HG03460 (cell line): ENCODE measurements around the gene SLC15A4.
"Not testable (repeated sequence)": the region's sequence is repeated elsewhere in the genome, so short reads cannot be mapped to it uniquely, and the experiment has no call there.

Source experiments
- ATAC-seq: cut with Tn5 transposase; IDR thresholded peaks from one replicate; pipeline ENCODE4 v1.9.1; 2021; ENCODE audit not compliant: unreplicated experiment

Gene SLC15A4

DNA sequence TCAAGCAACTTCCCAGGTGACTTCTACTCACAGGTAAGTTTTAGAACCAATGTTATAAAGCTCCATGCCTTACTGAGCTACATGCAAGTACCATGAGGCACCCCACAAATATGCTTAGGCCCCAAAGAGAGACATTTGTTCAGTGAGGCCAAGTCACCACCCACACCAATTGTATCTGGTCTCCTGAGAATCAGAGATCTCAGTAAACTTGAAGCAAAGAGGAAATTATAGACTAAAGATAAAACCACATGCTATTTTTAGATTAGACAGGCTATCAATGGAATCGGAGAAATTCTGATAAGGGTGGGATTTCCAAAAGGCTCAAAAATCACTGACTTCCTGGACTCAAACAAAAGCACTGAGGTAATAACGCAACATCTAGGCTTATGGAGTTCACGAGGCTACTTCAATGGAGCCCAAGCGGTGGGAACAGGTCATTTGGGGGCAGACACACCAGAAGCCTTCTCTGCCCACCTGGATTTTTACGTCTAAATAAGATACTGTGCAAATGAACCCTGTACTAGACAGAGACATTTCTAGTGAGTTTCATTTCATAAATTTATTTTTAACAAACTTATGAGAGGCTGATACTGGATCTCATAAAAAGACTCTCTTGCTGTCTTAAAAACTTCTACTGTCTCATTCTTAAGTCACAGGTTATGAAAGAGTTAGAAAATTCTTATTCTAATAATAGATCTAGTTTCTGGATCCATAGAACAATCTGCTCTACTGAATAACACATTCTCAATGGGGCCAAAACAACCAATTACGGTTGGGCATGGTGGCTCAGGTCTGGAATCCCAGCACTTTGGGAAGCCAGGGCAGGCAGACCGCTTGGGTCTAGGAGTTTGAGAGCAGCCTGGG is 7.7 kb downstream of the SLC15A4 start:
- no peak for ATAC-seq

DNA sequence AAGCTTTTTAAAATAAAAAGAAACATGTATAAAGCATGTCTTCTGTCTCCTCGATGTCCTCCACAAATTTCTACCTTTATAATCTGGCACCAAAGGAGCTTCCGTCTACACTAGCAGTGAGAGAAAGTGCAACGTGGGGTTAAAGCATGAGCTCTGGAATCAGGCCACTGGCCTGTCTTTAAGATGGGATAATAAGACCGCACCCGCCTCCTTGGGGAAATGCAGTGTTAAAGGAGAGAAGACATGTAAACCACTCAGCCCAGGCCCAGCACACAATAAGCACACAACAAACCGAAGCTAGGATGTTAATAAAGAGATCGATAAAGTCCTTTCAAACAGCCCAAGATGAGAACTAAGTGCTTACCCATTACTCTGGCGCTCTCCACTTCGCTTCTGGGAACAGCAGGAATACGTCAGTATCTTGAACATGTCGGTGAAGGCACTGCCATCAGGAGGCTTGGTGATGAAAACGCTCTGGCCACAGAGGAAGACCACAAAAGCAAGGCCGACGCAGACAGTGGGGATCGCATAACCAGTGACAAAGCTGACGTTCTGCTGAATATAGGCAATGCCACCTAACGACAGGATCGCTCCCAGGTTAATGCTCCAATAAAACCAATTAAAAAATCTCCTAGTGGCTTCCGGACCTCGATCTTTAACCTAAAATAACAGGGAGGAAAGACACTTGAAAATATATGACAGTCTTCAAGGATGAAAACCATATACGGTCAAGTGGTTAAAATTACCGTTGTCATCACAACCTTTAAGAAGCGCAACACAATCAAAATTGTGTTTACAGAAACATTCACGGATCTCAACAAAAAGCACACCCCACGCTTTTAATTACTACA is 9.1 kb downstream of the SLC15A4 start:
- no peak for ATAC-seq

DNA sequence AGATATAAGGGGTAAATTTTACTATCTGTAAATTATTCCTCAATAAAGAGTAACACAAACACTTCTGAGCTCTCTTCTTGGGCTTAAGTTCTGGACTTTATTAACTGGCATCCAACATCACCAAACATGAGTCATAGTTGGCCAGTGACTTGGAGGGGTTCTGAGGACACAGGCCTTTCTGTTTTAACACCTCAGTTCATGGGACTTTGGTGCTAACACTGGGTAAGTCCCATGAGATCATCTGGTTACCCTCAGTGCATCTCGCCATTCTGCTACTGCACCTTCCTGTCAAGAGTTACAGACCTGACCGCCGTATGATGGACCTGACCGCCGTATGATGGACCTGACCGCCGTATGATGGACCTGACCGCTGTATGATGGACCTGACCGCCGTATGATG is 9.9 kb downstream of the SLC15A4 start:
- no peak for ATAC-seq

DNA sequence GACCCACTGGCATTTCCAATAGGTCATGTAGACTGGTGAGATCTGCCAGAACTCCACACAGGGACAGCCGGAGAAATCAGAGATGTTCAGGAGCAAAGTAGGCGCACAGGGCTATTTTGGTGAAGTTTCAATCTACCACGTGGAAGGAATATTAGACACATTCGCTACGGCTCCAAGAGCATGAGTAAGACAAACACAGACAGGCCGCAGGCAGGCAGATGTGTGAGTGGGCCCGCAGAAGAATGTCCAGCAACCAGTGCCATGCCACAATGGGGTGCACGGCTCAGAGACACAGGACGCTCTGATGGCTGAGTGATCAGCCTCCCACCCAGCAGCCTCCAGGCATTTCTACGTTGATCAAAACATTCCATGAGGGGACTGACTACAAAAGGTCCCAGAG is 10.4 kb downstream of the SLC15A4 start:
- no peak for ATAC-seq

DNA sequence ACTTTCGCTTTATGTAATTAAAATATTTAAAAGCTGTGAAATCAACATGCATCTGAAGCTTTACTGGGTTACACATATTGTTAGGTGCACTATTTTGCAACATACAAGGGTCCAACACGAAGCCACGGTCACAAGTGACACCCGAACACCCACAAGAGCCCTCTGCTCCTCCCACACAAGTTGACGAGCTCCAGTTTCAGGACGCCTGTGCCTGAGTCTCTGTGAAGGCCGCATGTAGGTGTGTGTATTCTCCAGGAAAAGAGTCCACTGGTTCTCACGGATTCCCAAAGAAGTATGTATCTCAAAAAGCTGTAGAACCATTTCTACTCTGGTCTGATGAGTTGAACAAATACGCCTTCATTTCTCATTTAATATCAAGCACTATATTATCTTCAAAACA is 12.0 kb downstream of the SLC15A4 start:
- no peak for ATAC-seq

DNA sequence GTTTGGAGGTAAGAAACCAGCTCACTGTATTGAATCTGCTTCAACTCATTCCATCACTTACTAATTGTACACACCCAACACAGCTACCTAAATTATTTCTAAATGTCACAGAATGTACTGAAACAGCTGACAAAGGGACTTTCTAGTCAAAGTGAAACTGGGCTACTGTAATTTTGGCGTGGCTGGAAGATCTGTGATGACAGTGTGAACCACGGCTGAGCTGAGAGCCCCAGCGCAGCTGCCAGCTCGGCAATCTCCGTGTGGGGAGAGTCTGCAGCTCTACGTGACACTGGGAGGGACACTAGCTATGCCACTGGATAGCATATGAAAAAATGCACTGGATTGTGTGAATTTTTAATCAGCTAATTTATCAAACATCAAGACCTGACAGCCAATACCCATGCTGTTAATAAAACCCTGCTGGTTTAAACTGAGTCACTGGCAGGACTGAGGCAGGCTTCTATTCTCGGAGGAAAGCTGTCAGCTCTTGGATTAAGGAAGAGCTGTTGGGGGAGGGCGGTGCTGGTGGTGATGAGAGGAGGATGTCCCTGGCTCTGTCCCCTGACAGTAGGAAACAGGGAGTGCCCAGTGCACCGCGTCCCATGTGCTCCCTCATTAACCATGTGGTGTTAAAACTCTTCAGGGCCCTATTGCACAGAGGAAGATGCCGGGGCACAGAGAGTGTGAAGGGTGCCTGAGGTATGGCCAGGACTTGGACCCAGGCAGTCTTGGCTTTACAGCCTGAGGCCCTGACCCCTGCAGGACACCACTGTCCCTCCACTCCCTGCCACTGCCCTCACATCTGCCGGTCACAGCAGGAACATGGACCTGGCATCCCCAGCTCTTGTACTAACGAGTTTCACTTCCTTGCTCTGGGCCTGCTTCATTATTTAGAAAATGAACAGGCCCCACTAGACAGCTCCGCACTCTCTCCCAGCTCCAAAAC is 13.3 kb downstream of the SLC15A4 start:
- peak; percentile 83 for ATAC-seq

DNA sequence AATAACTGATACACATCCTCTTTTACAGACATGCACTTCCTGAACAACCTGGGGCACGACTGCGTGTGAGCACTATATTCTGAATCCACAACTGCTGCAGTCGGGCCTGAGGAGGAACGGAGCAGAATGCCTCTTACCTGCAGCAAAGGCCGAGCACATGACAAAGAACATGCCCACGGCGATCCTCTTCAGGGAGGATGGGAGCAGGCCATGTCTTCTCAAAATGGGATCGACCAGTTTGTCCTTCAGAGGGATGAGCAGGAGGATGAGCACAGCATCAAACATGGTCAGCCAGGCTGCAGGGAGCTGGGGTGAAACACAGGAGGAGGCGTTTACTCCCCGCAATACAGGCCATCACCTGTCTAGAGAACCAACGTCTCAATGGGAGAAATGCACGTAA is 15.1 kb downstream of the SLC15A4 start:
- ATAC-seq = no peak

DNA sequence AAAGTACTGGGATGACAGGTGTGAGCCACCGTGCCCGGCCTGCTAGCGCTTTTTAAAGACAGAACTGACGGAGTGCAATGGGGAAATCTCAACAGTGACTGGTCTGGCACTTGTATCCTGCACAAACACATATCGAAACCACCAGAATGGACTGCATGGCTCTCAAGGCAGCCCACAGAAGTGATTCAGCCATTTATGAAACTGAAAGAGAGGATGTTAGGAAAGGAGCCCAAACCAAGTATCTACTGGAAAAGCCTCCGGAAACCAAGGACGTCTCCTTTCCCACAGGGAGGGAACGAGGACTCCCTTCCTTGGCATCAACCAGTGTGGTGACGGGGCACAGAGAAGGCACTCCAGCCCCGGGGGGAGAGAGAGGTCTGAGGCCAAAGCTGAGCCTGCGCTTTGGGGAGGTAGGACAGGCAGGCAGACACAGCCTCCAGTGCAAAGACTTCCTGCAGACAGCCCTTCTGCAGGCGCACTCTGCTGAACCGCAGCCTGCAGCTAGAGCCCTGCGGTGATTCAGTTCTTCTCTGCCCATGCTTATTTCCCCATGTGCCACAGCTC is 16.5 kb downstream of the SLC15A4 start:
- ATAC-seq = no peak

DNA sequence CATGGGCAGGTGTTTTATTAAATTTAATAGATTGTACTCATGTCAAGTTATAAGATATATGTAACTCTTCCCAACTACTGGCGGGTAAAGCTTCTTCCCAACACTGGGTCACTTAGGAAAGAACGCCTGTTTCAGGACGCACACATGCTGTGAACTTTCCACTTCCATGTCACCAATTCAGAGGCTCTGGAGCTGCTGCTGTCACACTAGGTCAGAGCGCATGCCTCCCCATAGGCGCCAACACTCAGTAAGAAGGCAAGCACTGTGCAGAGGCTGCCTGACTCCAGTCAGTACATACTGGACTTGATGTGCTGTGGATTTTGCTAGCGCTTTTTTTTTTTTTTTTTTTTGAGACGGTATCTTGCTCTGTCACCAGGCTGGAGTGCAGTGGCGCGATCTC is 17.2 kb downstream of the SLC15A4 start:
- ATAC-seq = no peak

DNA sequence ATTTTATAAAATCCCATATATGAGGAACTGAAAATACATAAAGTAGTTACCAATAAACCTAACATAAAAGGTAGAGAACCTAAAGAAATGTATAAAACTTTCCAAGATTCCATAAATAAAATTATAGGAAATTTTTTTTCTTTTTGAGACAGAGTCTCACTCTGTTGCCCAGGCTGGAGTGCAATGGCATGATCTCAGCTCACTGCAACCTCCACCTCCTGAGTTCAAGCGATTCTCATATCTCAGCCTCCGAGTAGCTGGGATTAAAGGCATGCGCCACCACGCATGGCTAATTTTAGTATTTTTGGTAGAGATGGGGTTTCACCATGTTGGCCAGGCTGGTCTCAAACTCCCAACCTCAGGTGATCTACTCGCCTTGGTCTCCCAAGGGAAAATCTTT is 18.4 kb downstream of the SLC15A4 start:
- ATAC-seq = not testable (repeated sequence)

DNA sequence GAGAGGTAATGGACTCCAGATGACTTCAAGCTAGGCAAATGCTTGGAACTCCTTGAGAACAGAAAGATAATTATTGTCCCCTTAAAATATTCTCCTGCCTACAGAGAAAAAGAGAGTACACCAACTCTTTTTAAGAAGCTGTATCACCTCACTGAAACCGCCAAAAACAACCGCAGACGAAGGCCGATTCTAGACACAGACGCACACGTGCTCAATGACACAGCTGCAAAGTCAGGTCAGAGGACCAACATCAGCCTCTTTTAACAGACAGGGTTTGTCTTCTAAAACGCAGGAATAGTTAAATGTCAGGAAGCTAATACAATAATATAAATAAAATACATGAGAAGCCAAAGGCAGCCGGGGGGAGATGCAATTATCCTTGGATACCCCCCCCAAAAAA is 19.0 kb downstream of the SLC15A4 start:
- no peak for ATAC-seq

DNA sequence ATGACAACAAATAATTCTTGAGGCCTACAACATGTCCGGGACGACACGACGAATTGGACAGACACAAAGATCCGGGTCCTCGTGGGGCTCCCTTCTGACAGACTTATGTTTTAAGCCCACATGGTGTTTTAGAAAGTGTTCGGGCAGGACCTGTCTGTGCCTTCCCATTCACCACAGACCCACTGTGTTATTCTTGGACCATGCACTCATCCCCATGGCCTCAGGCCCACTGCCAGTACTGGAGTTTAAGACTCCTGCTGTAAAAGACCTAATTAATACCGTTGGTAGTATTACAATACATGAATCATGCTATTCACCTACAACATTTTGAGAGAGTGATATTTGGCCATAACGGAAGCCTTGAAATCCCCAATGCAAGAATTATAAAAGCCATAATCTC is 20.0 kb downstream of the SLC15A4 start:
- ATAC-seq = no peak

DNA sequence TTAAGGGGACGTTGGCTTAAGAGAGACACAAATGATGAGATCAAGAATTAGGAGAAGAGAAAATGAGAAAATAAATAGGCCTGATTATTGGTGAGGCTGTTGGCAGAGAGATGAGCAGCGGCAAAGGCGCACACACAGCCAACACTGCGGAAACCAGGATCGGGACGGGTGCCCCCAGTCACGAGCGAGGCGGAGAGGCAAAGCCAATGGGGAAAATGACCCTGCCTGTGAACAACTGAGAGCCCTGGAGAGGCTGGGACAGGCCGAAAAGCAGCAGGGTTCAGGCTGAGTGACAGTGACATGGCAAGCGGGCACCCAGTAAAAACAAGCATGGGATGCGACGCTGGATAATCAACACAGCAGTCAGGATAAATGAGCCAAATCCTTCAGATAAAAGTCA is 21.0 kb downstream of the SLC15A4 start:
- ATAC-seq = no peak

DNA sequence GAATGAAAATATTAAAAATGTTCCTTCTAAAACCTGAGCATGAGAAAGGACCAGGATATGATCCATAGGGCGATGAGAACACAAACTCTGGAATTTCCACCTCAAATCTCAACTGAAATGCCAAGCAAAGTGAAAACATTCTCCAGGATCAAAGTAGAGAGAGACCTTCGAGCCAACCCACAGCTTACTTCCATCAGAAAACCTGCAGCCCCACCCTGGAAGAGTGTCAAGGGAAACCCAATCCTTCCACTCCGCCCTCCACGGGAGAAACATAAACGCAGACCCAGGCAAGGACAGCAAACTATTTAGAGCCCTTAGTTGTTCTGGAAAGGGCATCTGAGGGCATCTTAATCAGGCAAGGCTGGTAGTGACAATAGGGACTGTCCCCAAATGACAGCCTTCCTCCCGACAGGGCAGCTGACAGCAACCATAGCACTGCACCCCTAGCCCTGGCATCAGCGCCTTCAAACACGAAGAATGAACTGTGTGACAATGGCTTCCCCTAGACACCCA is 21.8 kb downstream of the SLC15A4 start:
- ATAC-seq = no peak

DNA sequence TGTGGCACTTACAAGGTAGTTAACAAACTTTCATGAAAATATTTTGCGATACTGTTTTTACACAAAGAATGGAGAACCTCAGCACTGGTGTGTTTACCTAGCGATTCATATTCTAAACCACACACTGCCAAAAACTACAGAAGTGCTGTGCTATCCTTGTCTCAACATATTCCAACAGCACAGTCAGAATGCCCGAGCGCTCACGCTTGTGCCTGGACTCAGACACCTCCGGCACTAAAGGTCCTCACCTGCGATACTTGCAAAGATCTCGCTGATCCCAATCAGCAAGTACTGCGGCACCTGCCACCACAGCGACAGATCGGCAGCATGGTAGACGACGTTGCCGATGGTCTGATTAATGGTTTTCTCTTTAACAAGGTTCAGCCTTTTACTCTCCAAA is 23.2 kb downstream of the SLC15A4 start:
- ATAC-seq = no peak

DNA sequence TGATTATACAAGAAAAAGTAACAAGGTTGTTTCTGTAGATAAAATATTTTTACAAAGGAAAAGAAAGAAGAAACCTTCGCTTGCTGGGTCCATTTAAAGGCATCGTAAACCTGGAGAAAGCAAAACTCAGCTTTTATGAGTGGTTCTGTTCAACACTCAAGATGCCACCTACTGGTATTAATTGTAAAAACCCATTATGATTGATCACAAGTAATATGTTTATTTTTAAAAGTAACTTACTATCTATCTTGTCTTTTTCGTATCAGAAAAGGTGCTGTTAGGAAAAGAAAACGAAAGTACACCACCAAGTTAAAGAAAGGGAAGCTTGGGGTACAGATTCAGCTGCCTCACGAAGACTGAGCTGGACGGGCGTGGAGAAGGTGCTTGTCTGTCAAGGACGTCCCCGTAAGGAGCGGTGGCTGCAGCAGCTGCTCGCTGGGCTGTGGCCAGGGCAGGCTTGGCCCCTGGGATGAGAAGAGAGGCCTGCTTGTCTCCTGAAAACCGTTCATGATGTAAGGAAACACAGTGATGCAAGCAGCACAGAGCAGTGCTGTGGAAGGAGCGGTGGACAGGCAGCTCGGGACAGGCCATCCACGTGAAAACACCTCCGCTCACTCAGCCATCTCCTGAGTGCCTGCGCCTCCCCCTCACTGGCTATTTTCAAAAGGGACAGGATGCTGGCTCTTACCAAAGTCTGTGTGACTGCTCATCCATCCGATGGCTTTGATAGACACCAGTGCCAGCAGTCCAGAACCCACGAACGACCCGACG is 25.0 kb downstream of the SLC15A4 start:
- no peak for ATAC-seq

DNA sequence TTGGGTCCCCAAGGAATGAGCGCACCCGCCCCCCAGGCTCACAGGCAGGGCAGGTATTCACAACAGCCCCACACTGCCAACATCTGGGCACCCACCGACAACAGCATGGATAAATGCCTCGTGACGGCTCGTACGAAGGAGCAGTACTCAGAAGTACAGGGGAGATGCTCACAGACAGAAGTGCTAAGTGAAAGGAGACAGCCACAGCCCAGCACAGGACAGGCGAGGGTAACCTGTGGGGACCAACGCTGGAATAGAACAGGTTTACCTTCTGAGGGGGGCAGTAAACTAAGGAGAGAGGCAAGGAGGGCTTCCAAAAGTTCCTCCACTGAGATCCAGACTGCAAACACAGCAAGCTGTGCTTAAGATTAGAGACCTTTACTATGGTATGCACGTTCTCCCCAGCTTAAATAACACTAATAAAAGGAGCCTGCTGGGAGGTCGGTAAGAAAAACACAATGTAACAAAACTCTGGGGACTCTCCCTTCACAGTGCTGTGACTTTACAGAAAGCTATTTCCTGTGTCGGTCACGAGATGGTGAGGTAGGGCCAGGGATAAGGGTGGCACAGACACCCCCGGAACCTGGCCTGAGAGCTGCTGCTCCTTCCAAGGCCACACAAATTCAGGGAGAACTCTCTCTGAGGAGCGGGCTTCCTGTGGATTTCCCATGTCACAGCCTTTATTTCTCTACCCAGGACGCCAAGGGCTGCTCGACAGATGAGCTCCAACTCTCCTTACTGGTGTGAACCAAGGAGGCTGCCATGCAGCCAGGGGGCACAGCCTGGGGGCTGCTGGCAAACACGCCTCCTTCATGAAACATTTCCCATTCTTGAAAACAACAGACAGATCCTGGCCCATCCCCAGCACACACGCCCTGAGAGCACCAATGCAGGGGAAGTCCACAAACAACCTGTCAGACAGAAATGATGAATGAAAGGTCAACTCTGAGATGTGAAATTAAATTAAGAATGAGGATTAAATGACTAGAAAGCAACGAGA is 26.3 kb downstream of the SLC15A4 start:
- peak; percentile 51 for ATAC-seq

DNA sequence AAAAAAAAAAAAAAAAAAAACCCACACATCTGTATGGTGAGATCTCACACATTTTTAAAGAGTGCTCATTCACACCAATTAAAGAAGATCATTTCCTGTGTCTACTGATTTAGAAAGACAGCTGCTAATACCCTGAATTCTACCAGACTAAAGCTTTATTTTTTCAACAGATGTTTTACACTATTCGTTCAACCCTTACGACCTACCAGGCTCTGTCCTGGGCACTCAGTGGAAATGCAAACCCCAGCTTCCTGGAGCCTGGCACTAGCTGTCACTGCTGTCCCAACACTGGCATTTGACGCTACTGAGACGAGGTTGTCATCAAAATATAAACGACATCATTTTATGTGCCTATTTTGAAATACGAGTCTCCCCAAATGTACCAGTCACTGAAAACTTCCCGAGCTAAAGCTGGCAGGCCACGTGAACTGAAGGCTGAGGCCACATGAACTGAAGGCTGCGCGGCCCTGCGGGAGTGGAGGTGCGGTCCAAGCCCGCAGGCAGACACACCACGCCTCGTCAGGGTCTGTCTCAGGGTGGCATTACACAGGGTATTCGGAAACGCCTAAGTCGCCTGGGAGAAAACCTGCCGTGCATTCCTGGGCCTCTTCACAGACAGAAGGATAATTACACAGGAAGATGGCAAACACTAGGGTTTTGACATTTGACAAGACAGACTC is 27.2 kb downstream of the SLC15A4 start:
- ATAC-seq = no peak
